Rectal smooth muscle tissue (tissue), 1 donor: Measurements from ENCODE around the gene DNAAF3.

Source experiments
- H3K27ac ChIP-seq: one replicate; pipeline ENCODE4 v1.7.0; 2013; ENCODE audit warnings: low read depth, low read length, inconsistent platforms
- H3K27me3 ChIP-seq: one replicate; pipeline ENCODE4 v1.7.0; 2013; ENCODE audit warnings: low read length; ENCODE audit not compliant: control insufficient read depth, insufficient read depth
- H3K36me3 ChIP-seq: one replicate; pipeline ENCODE4 v1.7.0; 2013; ENCODE audit warnings: low read length; ENCODE audit not compliant: control insufficient read depth, insufficient read depth
- H3K4me1 ChIP-seq: one replicate; pipeline ENCODE4 v1.7.0; 2013; ENCODE audit warnings: low read length; ENCODE audit not compliant: control insufficient read depth, insufficient read depth
- H3K4me3 ChIP-seq: one replicate; pipeline ENCODE4 v1.7.0; 2013; ENCODE audit warnings: low read length
- H3K9ac ChIP-seq: one replicate; pipeline ENCODE4 v1.7.0; 2013; ENCODE audit warnings: low read length

The DNAAF3 gene

DNA sequence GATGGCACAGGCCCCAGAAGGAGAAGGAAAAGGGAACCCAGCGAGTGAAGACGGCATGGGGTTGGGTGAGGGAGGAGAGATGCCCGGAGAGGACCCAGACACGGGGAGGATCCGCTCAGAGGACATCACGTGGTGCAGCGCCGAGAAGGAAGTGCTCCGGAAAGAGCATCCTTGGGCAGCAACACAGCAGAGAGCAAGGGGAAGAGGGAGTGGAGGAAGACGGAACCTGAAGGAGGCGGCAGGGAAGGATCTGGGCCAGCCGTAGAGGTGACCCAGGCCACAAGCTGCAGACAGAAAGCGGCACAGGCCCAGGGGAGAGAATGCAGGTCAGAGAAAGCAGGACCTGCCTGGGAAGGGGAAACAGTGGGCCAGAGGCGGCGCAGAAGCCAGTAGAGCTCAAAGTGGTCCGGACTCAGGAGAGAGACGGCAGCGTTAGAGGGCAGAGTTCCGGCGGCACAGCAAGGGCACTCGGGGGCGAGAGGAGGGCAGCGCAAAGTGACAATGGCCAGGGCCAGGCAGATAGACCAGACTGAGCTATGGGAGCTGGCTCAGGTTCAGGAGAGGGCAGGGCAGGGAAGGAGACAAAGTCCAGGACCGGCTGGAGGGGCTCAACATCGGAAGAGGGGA is 50.1 kb downstream of the DNAAF3 start:
- Histone ChIP-seq H3K27me3 (no peaks in the 10 kb centered on the region), H3K36me3 (peaks cover 5% of the 10 kb centered on the region), H3K9ac (peak overlapping the region; percentile 81), H3K4me1 (peaks cover 20% of the 10 kb centered on the region), H3K27ac (peak overlapping the region; percentile 95), H3K4me3 (peak overlapping the region; percentile 76)

DNA sequence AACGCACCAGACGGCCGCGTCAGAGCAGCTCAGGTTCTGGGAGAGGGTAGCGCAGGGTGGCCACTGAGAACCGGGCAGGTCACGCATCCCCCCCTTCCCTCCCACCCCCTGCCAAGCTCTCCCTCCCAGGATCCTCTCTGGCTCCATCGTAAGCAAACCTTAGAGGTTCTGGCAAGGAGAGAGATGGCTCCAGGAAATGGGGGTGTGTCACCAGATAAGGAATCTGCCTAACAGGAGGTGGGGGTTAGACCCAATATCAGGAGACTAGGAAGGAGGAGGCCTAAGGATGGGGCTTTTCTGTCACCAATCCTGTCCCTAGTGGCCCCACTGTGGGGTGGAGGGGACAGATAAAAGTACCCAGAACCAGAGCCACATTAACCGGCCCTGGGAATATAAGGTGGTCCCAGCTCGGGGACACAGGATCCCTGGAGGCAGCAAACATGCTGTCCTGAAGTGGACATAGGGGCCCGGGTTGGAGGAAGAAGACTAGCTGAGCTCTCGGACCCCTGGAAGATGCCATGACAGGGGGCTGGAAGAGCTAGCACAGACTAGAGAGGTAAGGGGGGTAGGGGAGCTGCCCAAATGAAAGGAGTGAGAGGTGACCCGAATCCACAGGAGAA is 50.9 kb downstream of the DNAAF3 start:
- peak overlapping the region; percentile 76 for H3K4me3 ChIP-seq
- peaks cover 20% of the 10 kb centered on the region for H3K4me1 ChIP-seq
- H3K9ac ChIP-seq: peak overlapping the region; percentile 25
- peaks cover 5% of the 10 kb centered on the region for H3K36me3 ChIP-seq
- peak overlapping the region; percentile 95 for H3K27ac ChIP-seq
- no peaks in the 10 kb centered on the region for H3K27me3 ChIP-seq

DNA sequence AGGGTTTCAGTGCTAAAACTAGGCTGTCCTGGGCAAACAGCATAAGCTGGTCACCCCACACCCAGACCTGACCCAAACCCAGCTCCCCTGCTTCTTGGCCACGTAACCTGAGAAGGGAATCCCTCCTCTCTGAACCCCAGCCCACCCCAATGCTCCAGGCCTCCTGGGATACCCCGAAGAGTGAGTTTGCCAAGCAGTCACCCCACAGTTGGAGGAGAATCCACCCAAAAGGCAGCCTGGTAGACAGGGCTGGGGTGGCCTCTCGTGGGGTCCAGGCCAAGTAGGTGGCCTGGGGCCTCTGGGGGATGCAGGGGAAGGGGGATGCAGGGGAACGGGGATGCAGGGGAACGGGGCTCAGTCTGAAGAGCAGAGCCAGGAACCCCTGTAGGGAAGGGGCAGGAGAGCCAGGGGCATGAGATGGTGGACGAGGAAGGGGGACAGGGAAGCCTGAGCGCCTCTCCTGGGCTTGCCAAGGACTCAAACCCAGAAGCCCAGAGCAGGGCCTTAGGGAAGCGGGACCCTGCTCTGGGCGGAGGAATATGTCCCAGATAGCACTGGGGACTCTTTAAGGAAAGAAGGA is 51.8 kb downstream of the DNAAF3 start:
- H3K4me3 ChIP-seq: peak overlapping the region; percentile 29

DNA sequence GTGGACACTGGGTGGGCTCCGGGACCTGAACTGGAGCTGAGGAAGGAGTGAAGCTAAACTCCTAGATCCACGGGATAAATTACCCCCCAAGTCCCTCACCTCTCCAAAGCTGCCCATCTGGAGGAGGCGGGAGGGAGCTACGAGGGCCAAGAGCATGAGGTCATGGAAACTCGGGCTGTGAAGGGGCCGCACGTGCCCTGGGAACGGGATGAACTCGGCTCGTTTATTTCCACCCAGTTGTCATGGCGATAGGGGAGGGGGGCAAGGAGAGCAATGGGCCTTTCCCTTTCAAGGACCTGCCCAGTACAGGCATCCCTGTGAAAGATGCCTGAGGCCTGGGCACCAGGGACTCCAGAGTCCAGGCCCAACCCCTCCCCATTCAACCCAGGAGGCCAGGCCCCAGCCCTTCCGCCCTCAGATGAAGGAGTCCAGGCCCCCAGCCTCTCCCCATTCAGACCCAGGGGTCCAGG is 52.8 kb downstream of the DNAAF3 start:
- H3K27me3 ChIP-seq: no peaks in the 10 kb centered on the region
- peak overlapping the region; percentile 27 for H3K4me3 ChIP-seq
- H3K4me1 ChIP-seq: peaks cover 20% of the 10 kb centered on the region
- peaks cover 12% of the 10 kb centered on the region for H3K36me3 ChIP-seq
- H3K27ac ChIP-seq: peak overlapping the region; percentile 96
- H3K9ac ChIP-seq: peak overlapping the region; percentile 17

More for the DNA sequence above, 51.8 kb downstream of the DNAAF3 start:
- Histone ChIP-seq H3K36me3 (peaks cover 8% of the 10 kb centered on the region), H3K4me1 (peaks cover 20% of the 10 kb centered on the region), H3K27ac (peak overlapping the region; percentile 95), H3K27me3 (no peaks in the 10 kb centered on the region), H3K9ac (no peak overlapping the region)

DNA sequence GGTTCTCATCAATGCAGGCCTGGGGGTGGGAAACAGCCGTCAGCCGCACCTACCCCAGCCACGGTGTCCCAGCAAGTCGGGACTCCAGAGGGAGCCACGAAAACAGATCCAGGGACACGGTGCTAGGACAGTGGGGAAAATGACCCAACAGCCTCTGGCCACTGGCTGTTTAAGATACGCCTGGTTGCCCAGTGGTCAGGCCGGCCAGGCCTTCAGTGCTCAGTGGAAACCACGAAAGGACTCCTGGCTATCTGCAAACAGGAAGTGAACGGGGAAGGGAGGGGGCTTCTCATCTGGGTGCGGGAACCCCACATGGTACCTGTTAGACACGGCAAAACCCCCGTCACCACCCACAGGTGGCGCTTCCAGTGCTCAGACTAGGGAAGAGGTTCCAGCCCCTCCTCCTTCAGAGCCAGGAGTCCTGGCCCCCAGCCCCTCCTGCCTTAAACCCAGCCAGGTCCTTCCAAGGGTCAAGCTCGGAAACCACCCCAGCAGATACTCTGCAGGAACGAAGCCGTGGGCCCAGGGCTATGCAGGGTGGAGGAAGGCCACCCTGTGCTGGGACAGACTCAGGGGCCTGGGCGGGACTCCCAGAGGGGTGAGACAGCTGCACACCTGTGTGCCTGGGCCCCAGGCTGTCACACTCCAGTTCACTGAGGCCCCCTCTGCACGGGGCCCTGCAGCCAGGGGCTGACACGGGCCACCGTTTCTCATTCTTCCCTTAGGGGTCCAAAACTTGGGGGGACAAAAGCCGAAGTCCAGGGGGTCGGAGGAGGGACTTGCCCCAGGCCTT is 53.4 kb downstream of the DNAAF3 start:
- H3K4me3 ChIP-seq: peak overlapping the region; percentile 27
- H3K9ac ChIP-seq: peak overlapping the region; percentile 17
- peaks cover 20% of the 10 kb centered on the region for H3K4me1 ChIP-seq

DNA sequence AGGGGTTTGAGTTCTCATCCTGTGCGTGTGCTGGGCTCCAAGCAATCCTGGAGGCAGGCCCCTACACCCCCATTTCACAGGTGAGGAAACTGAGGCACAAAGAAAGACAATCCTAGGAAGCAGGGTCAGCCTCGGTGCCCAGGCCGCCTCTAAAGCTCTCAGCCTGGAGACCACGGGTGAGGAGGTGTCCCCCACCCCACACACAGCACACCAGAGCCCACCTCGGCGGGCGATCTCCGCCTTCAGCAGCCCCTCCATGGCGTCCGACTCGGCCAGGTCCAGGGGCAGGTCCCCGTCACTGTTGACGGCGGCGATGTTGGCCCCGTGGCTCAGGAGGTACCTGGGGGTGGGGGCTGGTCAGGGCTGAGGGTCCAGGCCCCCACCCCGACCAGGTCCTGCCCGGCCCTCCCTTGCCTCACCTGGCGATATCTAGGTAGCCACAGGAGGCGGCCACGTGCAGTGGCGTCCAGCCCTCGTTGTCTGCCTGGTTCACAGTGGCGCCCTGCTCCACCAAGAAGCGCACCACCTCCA is 54.1 kb downstream of the DNAAF3 start:
- Histone ChIP-seq H3K4me3 (no peak overlapping the region), H3K9ac (no peak overlapping the region), H3K27ac (peak overlapping the region; percentile 96), H3K4me1 (peaks cover 20% of the 10 kb centered on the region), H3K27me3 (no peaks in the 10 kb centered on the region), H3K36me3 (peaks cover 12% of the 10 kb centered on the region)

More for the DNA sequence above, 53.4 kb downstream of the DNAAF3 start:
- no peaks in the 10 kb centered on the region for H3K27me3 ChIP-seq
- peak overlapping the region; percentile 96 for H3K27ac ChIP-seq
- H3K36me3 ChIP-seq: peaks cover 12% of the 10 kb centered on the region

DNA sequence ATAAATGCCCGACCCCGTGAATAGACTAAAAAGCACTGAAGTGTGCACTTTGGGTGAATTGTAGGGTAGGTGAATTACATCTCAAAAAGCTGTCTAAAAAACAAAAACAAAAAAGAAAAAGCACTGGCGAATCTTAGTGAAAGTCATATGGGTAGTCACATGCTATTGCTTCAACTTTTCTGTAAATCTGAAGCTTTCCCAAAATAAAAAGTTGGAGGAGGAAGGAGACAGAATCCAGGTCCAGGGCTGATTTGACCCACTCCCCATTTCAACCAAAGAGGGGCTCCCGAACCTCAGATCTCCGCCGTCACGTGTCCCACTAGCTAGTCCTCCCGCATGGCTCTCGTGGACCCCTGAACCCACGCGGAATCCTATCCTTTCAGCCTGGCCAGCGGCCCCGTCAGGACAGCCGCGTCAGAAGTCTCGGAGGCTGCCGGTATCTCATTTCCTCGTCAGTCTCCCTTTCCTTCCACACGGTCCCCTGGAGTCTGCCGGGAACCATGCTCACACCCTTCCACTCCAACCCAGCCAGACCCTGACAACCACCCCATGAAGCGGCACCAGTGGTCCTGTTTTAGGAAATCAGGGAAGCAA is 55.1 kb downstream of the DNAAF3 start:
- Histone ChIP-seq H3K36me3 (peaks cover 12% of the 10 kb centered on the region), H3K4me3 (no peak overlapping the region), H3K9ac (no peak overlapping the region), H3K27me3 (no peaks in the 10 kb centered on the region), H3K27ac (peak overlapping the region; percentile 72), H3K4me1 (peaks cover 20% of the 10 kb centered on the region)

DNA sequence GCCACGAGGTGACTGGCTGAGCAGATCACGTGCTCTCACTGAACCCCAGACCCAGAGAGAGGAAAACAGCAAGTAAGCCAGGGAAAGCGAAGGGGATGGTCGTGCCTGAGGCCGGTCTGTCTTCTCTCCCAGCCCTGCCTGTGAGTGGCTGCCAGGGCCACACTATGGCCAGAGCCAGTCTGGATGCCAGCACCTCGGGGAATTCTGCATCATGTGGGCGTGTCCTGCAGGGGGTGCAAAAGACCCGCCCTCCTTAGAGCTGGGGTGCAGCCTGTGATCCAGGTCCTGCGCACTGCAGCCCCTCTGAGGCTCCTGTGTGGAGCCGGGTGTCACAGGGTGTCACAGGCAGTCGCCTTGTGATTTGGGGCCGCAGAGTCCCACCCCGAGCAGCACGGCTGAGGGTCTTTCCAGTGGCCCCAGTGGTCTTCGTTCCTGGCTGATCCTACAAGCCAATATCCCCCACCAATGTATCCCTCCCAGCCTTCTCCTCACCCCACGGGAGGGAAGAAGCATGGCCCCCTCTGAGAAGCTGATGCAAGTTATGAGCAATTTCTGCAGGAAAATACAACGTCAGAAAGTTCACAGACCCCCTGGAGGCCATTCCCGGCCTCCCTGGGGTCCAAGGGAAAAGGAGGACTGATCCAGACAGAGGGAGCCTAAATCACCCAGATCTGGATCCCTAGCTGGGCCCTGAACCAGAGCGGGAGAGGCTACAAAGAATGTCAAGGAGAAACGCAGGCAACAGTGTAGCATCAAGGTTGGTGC is 56.7 kb downstream of the DNAAF3 start:
- H3K4me1 ChIP-seq: peaks cover 20% of the 10 kb centered on the region
- H3K27ac ChIP-seq: peak overlapping the region; percentile 1
- H3K36me3 ChIP-seq: peaks cover 12% of the 10 kb centered on the region
- no peak overlapping the region for H3K9ac ChIP-seq
- H3K27me3 ChIP-seq: no peaks in the 10 kb centered on the region
- no peak overlapping the region for H3K4me3 ChIP-seq
